Smooth muscle cell of the brain vasculature (primary cell): ENCODE results near the gene STRN.
"Not testable (repeated sequence)": the region's sequence is repeated elsewhere in the genome, so short reads cannot be mapped to it uniquely, and the experiment has no call there.

Source experiments
- DNase-seq: peaks from one replicate; pipeline ENCODE4 v3.0.0-alpha.2; 2012; ENCODE audit warnings: low read depth, low spot score

STRN gene

GRCh38 chr2:36966370-36967235 lies at the start of gene STRN:
TSS of gene STRN (minus strand) at chr2:36966536. CDS start at chr2:36966463, 73 bp downstream.
- DNase-seq, result peak; percentile 91

- no peak for DNase-seq
Observed at GRCh38 chr2:37013315-37013641, 46.9 kb upstream of the STRN start.

GRCh38 chr2:37011130-37011529 lies 44.8 kb upstream of the STRN start:
- no peak for DNase-seq

GRCh38 chr2:37005118-37005868 lies 39.0 kb upstream of the STRN start:
- no peak for DNase-seq

GRCh38 chr2:37000988-37001556 lies 34.7 kb upstream of the STRN start:
- no peak for DNase-seq

- DNase-seq, result no peak
Observed at GRCh38 chr2:37000318-37000717, 34.0 kb upstream of the STRN start.

GRCh38 chr2:36999416-36999815 lies 33.1 kb upstream of the STRN start:
- not testable (repeated sequence) for DNase-seq

GRCh38 chr2:36993841-36994620 lies 27.7 kb upstream of the STRN start:
- no peak for DNase-seq

- no peak for DNase-seq
Observed at GRCh38 chr2:36988008-36988407, 21.7 kb upstream of the STRN start.

- no peak for DNase-seq
Observed at GRCh38 chr2:36982467-36982866, 16.1 kb upstream of the STRN start.

- DNase-seq, result no peak
Observed at GRCh38 chr2:36981911-36982310, 15.6 kb upstream of the STRN start.

- DNase-seq, result not testable (repeated sequence)
Observed at GRCh38 chr2:36979007-36979406, 12.7 kb upstream of the STRN start.

GRCh38 chr2:36976065-36976464 lies 9.7 kb upstream of the STRN start:
- no peak for DNase-seq

GRCh38 chr2:36975306-36975705 lies 9.0 kb upstream of the STRN start:
- no peak for DNase-seq

- DNase-seq, result no peak
Observed at GRCh38 chr2:36973320-36973719, 7.0 kb upstream of the STRN start.

GRCh38 chr2:36971990-36972389 lies 5.7 kb upstream of the STRN start:
- DNase-seq, result no peak

- DNase-seq, result no peak
Observed at GRCh38 chr2:36967236-36967876, 1.0 kb upstream of the STRN start.

GRCh38 chr2:36965751-36966369 lies 476 bp downstream of the STRN start:
- no peak for DNase-seq

GRCh38 chr2:36965206-36965605 lies 1.1 kb downstream of the STRN start:
- DNase-seq, result no peak

GRCh38 chr2:36964496-36965058 lies 1.8 kb downstream of the STRN start:
- DNase-seq, result no peak

- no peak for DNase-seq
Observed at GRCh38 chr2:36963734-36964133, 2.6 kb downstream of the STRN start.
